Pancreas (tissue), 10 donors: ENCODE data around the gene CT45A5. TPM values are rescaled to one million over a fixed set of nuclear protein-coding genes. Genes with fewer than 3 reads are reported as not detected.
"Not testable (repeated sequence)": the region's sequence is repeated elsewhere in the genome, so short reads cannot be mapped to it uniquely, and the experiment has no call there.

Source experiments
- ATAC-seq, 4 donors: fragments of 200-7000 bp; cut with Tn5 transposase; one replicate each; pipeline versions ENCODE4 v1.8.0 to v1.9.1; 2020; ENCODE audit warnings: mild to moderate bottlenecking in 4 of 4, moderate library complexity in 4 of 4
- DNase-seq, 6 donors: peaks; one replicate each; pipeline ENCODE4 v3.0.0-alpha.2; 2020
- FAIRE-seq: peaks from 2 replicates; lab custom pipeline; 2012; peaks lifted over from hg19 to GRCh38; lab: Jason Lieb, UNC
- H3K27ac ChIP-seq, 4 donors: fragments of 200-600 bp; sonication (generic); 1 replicate in 3 of 4; 2 replicates in 1 of 4; pipeline versions ENCODE4 v1.5.0 to v1.8.0; 2020
- H3K27me3 ChIP-seq, 4 donors: fragments of 200-600 bp; one replicate each; pipeline ENCODE4 v1.8.0; 2021
- H3K36me3 ChIP-seq, 3 donors: fragments of 200-600 bp; sonication (generic) in 1 of 3; one replicate each; pipeline versions ENCODE4 v1.5.0 to v1.8.0; 2020 to 2021
- H3K4me1 ChIP-seq, 3 donors: fragments of 200-600 bp; one replicate each; pipeline ENCODE4 v1.8.0; 2021
- H3K4me3 ChIP-seq, 4 donors: fragments of 200-600 bp; sonication (generic) in 2 of 4; one replicate each; pipeline versions ENCODE4 v1.5.0 to v1.8.0; 2020 to 2021
- H3K9me3 ChIP-seq, 4 donors: fragments of 200-600 bp; one replicate each; pipeline ENCODE4 v1.8.0; 2021
- CTCF ChIP-seq, 4 donors: fragments of 200-600 bp; sonication (generic) in 3 of 4; IDR thresholded peaks; one replicate each; pipeline versions ENCODE4 v1.5.0 to v1.8.0; 2021; ENCODE audit warnings: antibody characterized with exemption in 4 of 4
- WGBS, 2 donors: extraction: QIAGEN DNeasy Blood & Tissue Kit; methylation state at CpG; one replicate each; pipeline ENCODE4 v1.1.7; 2013; 5-methylcytosine and 5-hydroxymethylcytosine counted together
- intact Hi-C, 3 donors: fragments of 100-400 bp; cut with DNase I; formaldehyde crosslinking; loops; one replicate each; pipeline versions ENCODE4 v1.11.1 to v1.14.2; 2022
- polyA plus RNA-seq, 2 donors: library from polyadenylated mRNA; stranded (reverse); fragments of 200-250 nt; gene quantifications; one replicate each; pipeline ENCODE4 v1.2.3, GENCODE V29; 2013
- total RNA-seq, 6 donors: library from RNA; stranded (reverse); fragmentation: NEBNext Ultra II Directional in 4 of 6; extraction: Animal tissue kit (Norgen Biotek cat#: 25700) in 4 of 6; gene quantifications; one replicate each; pipeline versions ENCODE4 v1.2.1 to v1.2.4, GENCODE V29; 2021 to 2023
- donor health status: healthy with polysubstance abuse.
- donor health status: DM: no; HTN: no; CAD: no; lungs with moderate emphysema.
- donor health status: DM: no; HTN: no; CAD: no.
- donor health status: control.
- donor health status: control.
- donor health status: Bipolar disorder and iron deficiency.
- donor health status: DM: yes; HTN: yes; CAD: no.
- donor health status: DM: no; HTN: no; CAD: no.
- donor health status: DM: no; HTN: no; CAD: no.
- donor health status: DM: yes; HTN: yes; CAD: no.

The CT45A5 gene
- total and polyA plus RNA-seq, 8 donors: not detected

- 26 to 40% methylated on average over 4 of the region's 4 CpGs for WGBS, 2 donors
- Histone ChIP-seq H3K4me1 (no peaks in the 10 kb centered on the region), H3K27me3 (peaks cover 0 to 5% (median 0%) of the 10 kb centered on the region in 4 donors), H3K4me3 (no peak overlapping the region), H3K9me3 (no peaks in the 10 kb centered on the region), H3K36me3 (no peaks in the 10 kb centered on the region), H3K27ac (no peak overlapping the region)
- ATAC-seq (no peak), DNase-seq (no peak), FAIRE-seq (no peak)
- intact Hi-C loops: no loop called here
- no peak for TF ChIP-seq CTCF (IDR thresholded peaks at IDR 0.05)
Observed at GRCh38 chrX:135737366-135738071, 47.8 kb downstream of the CT45A5 start.

- ATAC-seq, DNase-seq, H3K9me3 ChIP-seq, FAIRE-seq, H3K27ac ChIP-seq, H3K4me1 ChIP-seq, H3K36me3 ChIP-seq, intact Hi-C loops, H3K27me3 ChIP-seq, H3K4me3 ChIP-seq: not testable (repeated sequence)
- WGBS, 2 donors: 60 to 65% methylated on average over 5 of the region's 5 CpGs
Observed at GRCh38 chrX:135734666-135735065, 50.6 kb downstream of the CT45A5 start.

Other genes with a start within 250 kb of the CT45A5 start
- gene CT45A1, start 71.9 kb downstream of the CT45A5 start, total RNA-seq: not detected
- not detected for gene CT45A1, start 71.9 kb downstream of the CT45A5 start, polyA plus RNA-seq
- not detected for gene CT45A3, start 17.3 kb downstream of the CT45A5 start, total RNA-seq
- gene CT45A3, start 17.3 kb downstream of the CT45A5 start, polyA plus RNA-seq: not detected
- not detected for gene CT45A6, start 17.3 kb upstream of the CT45A5 start, total RNA-seq
- not detected for gene CT45A6, start 17.3 kb upstream of the CT45A5 start, polyA plus RNA-seq
- not detected for gene CT45A2, start 34.5 kb upstream of the CT45A5 start, total RNA-seq
- gene CT45A2, start 34.5 kb upstream of the CT45A5 start, polyA plus RNA-seq: not detected
- gene CT45A7, start 51.8 kb upstream of the CT45A5 start, total RNA-seq: not detected
- gene CT45A7, start 51.8 kb upstream of the CT45A5 start, polyA plus RNA-seq: not detected
- not detected for gene CT45A8, start 69.0 kb upstream of the CT45A5 start, total RNA-seq
- gene CT45A8, start 69.0 kb upstream of the CT45A5 start, polyA plus RNA-seq: not detected
- not detected for gene CT45A9, start 86.3 kb upstream of the CT45A5 start, total RNA-seq
- gene CT45A9, start 86.3 kb upstream of the CT45A5 start, polyA plus RNA-seq: not detected
- gene CT45A10, start 107.9 kb upstream of the CT45A5 start, total RNA-seq: not detected
- gene CT45A10, start 107.9 kb upstream of the CT45A5 start, polyA plus RNA-seq: not detected
- under 1 TPM in 1 of 6 donors, not detected in 5; 0.47 TPM for gene SAGE1, start 108.2 kb upstream of the CT45A5 start, total RNA-seq
- gene SAGE1, start 108.2 kb upstream of the CT45A5 start, polyA plus RNA-seq: not detected
- 10 to 100 TPM in 4 of 6 donors, 1 to 10 TPM in 2; 6.7 to 15.6 (median 11.7) TPM for gene MMGT1, start 188.5 kb upstream of the CT45A5 start, total RNA-seq
- 1 to 10 TPM; 1.4 to 7.0 TPM for gene MMGT1, start 188.5 kb upstream of the CT45A5 start, polyA plus RNA-seq
- 1 to 10 TPM; 2.1 to 8.3 (median 4.4) TPM for gene SLC9A6, start 199.9 kb upstream of the CT45A5 start, total RNA-seq
- 1 to 10 TPM; 2.8 to 6.2 TPM for gene SLC9A6, start 199.9 kb upstream of the CT45A5 start, polyA plus RNA-seq